Measurements from ENCODE around the gene CDYL2.

The CDYL2 gene

GRCh38 chr16:80804526-80805383 is at the start of gene CDYL2:
Gene CDYL2 (minus strand): TSS chr16:80804598. CDS start chr16:80804173, 425 bp downstream.
- peak within 1 kb of the TSS; percentile 72 for H3K4me3 ChIP-seq (ENCODE audit: low read length)
- peak; percentile 35 for DNase-seq (ENCODE audit: low read depth)
- no peak for TF ChIP-seq CTCF (conservative IDR thresholded peaks at IDR 0.05; ENCODE audit: low read length)

- peak; percentile 51 for TF ChIP-seq CTCF (conservative IDR thresholded peaks at IDR 0.05; ENCODE audit: low read length)
- DNase-seq (ENCODE audit: low read depth): peak; percentile 29
- H3K4me3 ChIP-seq (ENCODE audit: low read length): no peak overlapping the region
Measured at GRCh38 chr16:80852261-80852872, 48.0 kb upstream of the CDYL2 start.

GRCh38 chr16:80851831-80852230 is 47.4 kb upstream of the CDYL2 start:
- no peak for DNase-seq (ENCODE audit: low read depth)
- TF ChIP-seq CTCF (conservative IDR thresholded peaks at IDR 0.05; ENCODE audit: low read length): no peak

DNA sequence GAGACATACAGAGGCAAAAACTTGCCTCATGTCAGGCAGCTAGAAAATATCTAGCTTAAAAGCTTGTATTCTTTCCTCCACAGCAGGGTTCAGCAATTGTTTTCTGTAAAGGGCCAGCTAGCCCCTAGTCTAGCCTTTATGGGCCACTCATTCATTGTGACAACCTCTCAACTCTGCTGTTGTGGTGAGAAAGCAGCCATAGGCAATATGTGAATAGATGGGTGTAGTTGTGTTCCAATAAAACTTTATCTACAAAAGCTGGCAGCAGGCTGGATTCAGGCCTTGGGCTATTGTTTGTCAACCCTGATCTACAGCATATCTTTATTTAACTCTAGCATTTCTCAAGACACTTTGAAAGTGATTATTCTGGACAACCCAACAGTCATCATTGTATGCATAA is 46.4 kb upstream of the CDYL2 start:
- no peak for TF ChIP-seq CTCF (conservative IDR thresholded peaks at IDR 0.05; ENCODE audit: low read length)
- DNase-seq (ENCODE audit: low read depth): no peak
- H3K4me3 ChIP-seq (ENCODE audit: low read length): no peak overlapping the region

More at GRCh38 chr16:80851831-80852230, 47.4 kb upstream of the CDYL2 start:
- H3K4me3 ChIP-seq (ENCODE audit: low read length): no peak overlapping the region

- no peak for TF ChIP-seq CTCF (conservative IDR thresholded peaks at IDR 0.05; ENCODE audit: low read length)
- H3K4me3 ChIP-seq (ENCODE audit: low read length): no peak overlapping the region
- DNase-seq (ENCODE audit: low read depth): no peak
Measured at GRCh38 chr16:80848862-80849261, 44.5 kb upstream of the CDYL2 start.

DNA sequence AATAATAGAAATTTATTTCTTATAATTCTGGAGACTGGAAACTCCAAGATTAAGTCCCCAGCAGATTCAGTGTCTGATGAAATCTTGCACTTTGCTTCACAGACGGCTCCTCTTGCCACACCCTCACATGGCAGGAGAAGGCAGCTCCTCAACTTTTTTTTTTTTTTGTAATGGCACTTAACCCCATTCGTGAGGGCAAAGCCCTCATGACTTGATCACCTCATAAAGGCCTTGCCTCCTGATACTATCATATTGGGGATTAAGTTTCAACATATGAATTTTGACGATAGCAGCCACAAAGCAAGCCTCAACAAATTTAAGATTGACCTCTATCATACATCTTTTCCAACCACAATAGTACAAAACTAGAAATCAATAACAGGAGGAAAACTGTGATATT is 42.3 kb upstream of the CDYL2 start:
- DNase-seq (ENCODE audit: low read depth): no peak
- no peak for TF ChIP-seq CTCF (conservative IDR thresholded peaks at IDR 0.05; ENCODE audit: low read length)
- H3K4me3 ChIP-seq (ENCODE audit: low read length): no peak overlapping the region

- TF ChIP-seq CTCF (conservative IDR thresholded peaks at IDR 0.05; ENCODE audit: low read length): no peak
- H3K4me3 ChIP-seq (ENCODE audit: low read length): no peak overlapping the region
Measured at GRCh38 chr16:80846275-80846674, 41.9 kb upstream of the CDYL2 start.

More at GRCh38 chr16:80846275-80846674, 41.9 kb upstream of the CDYL2 start:
- DNase-seq (ENCODE audit: low read depth): no peak
